Astrocyte of the cerebellum (primary cell): ENCODE results near the gene NT5DC2.

Source experiments
- DNase-seq: peaks from one replicate; pipeline ENCODE4 v3.0.0-alpha.2; 2011; ENCODE audit warnings: low read depth
- H3K4me3 ChIP-seq: 2 replicates; pipeline ENCODE4 v1.5.1; 2011; ENCODE audit warnings: mild to moderate bottlenecking, low read depth, low read length, moderate library complexity
- CTCF ChIP-seq: IDR thresholded peaks from 2 replicates; pipeline ENCODE4 v1.5.1; 2012; ENCODE audit warnings: low read length, low read depth, moderate library complexity, mild to moderate bottlenecking; ENCODE audit errors: missing control alignments
- in situ Hi-C: cut with HindIII; loops from 2 replicates; pipeline ENCODE4 v1.10.0; 2017; ENCODE audit warnings: low sequenced_read_pairs

NT5DC2 gene

GRCh38 chr3:52534281-52535183, 875 bp upstream of the NT5DC2 start:
- in situ Hi-C loops, result loop anchor here (5.0 kb wide), 1 partner anchor 38 kb away; no protein-coding TSS in a partner anchor
- TF ChIP-seq CTCF, result no peak
- H3K4me3 ChIP-seq, result peak overlapping the region; percentile 59
- DNase-seq, result no peak

DNA sequence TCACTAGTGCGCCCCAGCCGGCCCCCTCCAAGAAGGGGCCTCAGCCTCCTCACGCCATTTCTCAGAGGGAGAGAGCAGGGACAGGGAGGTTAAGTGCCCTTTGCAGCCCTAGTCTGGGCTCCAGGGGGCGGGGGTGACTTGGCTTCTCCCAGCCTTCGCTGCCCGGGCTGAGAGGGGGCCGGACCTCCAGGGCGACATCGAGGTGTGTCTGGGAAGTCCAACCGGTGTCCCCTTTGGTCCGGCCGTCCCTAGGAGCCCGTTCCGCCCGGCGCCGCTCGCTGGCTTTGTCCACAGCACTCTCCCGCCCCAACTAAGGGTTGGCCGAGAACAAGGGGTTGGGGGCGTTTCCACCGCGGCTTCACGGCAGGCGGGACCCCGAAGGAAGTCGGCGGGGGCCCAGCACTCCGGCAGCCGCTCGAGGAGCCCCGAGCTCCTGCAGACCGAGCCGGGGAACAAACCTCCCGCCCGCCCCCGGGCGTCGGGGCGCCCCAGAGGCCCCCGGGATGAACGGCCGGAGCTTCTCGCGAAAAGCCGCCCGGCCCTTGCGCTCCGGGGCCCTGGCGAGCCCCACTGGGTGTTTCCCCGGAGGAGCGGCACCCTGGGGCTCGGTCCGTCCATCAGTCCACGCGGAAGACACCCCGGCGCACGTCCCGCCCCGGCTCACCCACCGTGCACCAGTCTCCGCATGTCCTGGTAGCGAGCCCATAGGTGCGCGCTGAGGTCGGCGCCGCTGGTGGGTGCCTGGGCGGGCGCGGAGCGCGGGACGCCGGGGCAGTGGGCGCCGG, 627 bp downstream of the NT5DC2 start:
- in situ Hi-C loops, result no loop called here
- H3K4me3 ChIP-seq, result peak overlapping the region; percentile 80

DNA sequence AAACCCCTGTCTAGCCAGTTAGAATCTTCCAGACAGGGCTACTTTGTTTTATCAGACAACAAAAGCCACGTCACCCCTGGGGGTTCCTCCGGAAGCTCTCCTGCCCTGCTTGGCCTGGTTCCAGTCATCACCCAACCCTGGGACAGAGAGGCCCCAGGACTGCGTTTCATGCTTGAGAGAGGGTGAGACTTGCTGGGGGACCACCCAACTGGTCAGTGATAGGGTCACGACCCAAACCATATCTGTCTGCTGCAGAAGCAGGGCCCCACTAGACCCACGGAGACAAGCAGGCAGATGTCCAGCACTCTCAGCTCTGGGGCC, 1.2 kb downstream of the NT5DC2 start:
- no peak for DNase-seq
- in situ Hi-C loops, result no loop called here
- H3K4me3 ChIP-seq, result peak overlapping the region; percentile 80
- no peak for TF ChIP-seq CTCF

More for the DNA sequence above, 627 bp downstream of the NT5DC2 start:
- no peak for TF ChIP-seq CTCF
- DNase-seq, result no peak

- no peak for TF ChIP-seq CTCF
- peak overlapping the region; percentile 80 for H3K4me3 ChIP-seq
- in situ Hi-C loops, result no loop called here
- DNase-seq, result no peak
These were observed 1.7 kb downstream of the NT5DC2 start for GRCh38 chr3:52531860-52532516.

- TF ChIP-seq CTCF, result no peak
- no peak for DNase-seq
- in situ Hi-C loops, result no loop called here
- H3K4me3 ChIP-seq, result no peak overlapping the region
These were observed 2.5 kb downstream of the NT5DC2 start for GRCh38 chr3:52530918-52531826.
